Bronchial epithelial cell (primary cell): ENCODE measurements around the gene UROS. TPM values are rescaled to one million over a fixed set of nuclear protein-coding genes. Genes with fewer than 3 reads are reported as not detected.

Experiments used
- DNase-seq: peaks from one replicate; pipeline ENCODE4 v3.0.0-alpha.2; 2010; ENCODE audit warnings: low read depth
- FAIRE-seq: peaks from 2 replicates; lab custom pipeline; 2011; peaks lifted over from hg19 to GRCh38; lab: Jason Lieb, UNC
- H3K27me3 ChIP-seq: 2 replicates; pipeline ENCODE4 v1.5.1; 2011; ENCODE audit warnings: low read length; ENCODE audit not compliant: control insufficient read depth, insufficient read depth
- H3K36me3 ChIP-seq: 2 replicates; pipeline ENCODE4 v1.5.1; 2011; ENCODE audit warnings: low read length; ENCODE audit not compliant: control insufficient read depth, insufficient read depth
- H3K4me3 ChIP-seq: 2 replicates; pipeline ENCODE4 v1.5.1; 2011; ENCODE audit warnings: mild to moderate bottlenecking, low read depth, low read length, control low read depth
- total RNA-seq: library from RNA; depleted of rRNA; stranded (reverse); fragments of >200 nt; gene quantifications from 2 replicates; pipeline ENCODE4 v1.2.1, GENCODE V29; 2014
- TF ChIP-seq, protein P1 (sequence below): IDR thresholded peaks from 2 replicates; pipeline ENCODE4 v1.5.1; 2011; ENCODE audit warnings: mild to moderate bottlenecking, moderate library complexity, low read length, control low read depth, inconsistent platforms; ENCODE audit not compliant: insufficient read depth, severe bottlenecking

UROS gene
- total RNA-seq, 1 donor from 2014 or later = 17.4 TPM

DNA sequence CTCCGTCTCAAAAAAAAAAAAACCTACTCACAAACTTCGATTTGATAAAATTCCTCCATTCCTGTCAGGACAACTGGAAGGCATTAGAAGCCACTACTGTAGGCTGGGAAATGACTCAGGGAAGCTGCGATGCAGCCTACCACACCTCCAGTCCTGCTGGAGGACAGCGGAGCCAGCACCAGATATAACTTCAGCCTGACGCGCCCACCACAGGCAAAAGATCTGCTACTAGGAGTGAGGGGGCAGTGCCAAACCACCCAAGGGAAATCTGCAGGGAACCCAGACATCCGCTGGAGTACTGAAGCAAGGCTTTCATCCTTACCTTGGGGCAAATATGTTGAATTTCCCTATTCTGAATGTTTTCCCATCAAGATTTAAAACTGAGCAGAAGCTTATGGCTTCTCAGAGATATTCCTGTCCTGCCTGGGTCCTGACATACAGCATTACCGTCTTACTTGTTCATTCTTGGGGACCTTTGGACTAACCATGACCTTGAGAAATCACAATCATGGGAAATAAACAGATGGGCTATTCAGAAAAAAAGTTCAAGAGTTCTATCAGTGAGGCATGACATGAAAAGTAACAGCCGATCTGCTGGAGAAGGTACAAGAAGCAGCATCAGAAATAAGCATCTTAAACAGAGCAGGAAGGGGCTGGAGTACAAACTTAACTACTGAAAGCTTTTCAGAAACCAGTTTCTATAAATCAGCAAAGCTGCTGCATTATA is 20.7 kb upstream of the UROS start:
- H3K4me3 ChIP-seq = no peak overlapping the region
- no peak for DNase-seq
- TF ChIP-seq, protein P1, sequence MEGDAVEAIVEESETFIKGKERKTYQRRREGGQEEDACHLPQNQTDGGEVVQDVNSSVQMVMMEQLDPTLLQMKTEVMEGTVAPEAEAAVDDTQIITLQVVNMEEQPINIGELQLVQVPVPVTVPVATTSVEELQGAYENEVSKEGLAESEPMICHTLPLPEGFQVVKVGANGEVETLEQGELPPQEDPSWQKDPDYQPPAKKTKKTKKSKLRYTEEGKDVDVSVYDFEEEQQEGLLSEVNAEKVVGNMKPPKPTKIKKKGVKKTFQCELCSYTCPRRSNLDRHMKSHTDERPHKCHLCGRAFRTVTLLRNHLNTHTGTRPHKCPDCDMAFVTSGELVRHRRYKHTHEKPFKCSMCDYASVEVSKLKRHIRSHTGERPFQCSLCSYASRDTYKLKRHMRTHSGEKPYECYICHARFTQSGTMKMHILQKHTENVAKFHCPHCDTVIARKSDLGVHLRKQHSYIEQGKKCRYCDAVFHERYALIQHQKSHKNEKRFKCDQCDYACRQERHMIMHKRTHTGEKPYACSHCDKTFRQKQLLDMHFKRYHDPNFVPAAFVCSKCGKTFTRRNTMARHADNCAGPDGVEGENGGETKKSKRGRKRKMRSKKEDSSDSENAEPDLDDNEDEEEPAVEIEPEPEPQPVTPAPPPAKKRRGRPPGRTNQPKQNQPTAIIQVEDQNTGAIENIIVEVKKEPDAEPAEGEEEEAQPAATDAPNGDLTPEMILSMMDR = no peak
- FAIRE-seq = no peak
- no peaks in the 10 kb centered on the region for H3K27me3 ChIP-seq
- peaks cover 16% of the 10 kb centered on the region for H3K36me3 ChIP-seq

DNA sequence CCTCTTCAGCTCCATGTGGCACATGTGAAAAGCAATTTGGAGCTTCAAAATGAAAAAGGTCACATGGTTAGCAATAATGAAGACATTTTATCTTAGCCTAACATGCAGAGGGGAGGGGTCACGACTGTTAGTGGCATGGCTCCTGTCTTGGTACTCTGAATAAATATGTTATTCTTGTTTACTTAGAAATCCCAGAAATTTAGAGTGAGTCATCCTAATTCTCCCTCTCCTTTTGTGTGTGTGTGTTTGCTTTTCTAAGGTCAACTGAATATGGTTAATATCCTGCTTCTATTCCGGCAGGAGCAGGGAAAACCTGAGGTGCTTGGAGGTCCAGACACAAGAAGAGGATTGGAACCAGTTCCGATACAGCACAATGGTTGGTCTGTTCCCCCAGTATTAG is 17.9 kb upstream of the UROS start:
- TF ChIP-seq, protein P1 = no peak
- Histone ChIP-seq H3K4me3 (no peak overlapping the region), H3K36me3 (peaks cover 15% of the 10 kb centered on the region), H3K27me3 (no peaks in the 10 kb centered on the region)
- DNase-seq = peak; percentile 58
- no peak for FAIRE-seq

DNA sequence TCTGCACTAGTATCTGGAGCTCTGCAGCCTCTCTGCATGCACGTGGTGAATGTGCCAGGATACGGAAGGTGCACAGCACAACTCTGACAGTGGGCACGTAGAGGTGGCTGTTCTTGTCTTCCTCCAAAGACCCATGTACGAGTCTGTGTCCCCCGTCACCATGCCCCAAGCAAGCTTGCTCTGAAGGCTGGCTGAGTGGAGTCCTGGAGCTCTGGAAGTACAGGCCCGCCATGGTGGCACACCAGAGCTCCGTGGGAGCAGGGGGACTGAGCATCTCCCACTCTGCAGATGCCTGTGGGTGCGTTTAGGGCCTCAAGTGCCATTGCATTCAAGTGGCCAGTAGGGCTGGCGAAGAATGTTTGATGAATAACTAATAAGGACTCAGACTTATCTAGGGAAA is 17.3 kb upstream of the UROS start:
- peaks cover 15% of the 10 kb centered on the region for H3K36me3 ChIP-seq
- no peak for FAIRE-seq
- DNase-seq = no peak
- no peak overlapping the region for H3K4me3 ChIP-seq
- H3K27me3 ChIP-seq = no peaks in the 10 kb centered on the region
- TF ChIP-seq, protein P1 = no peak

GRCh38 chr10:125838802-125839575 is 15.9 kb upstream of the UROS start:
- FAIRE-seq = no peak

GRCh38 chr10:125836746-125837145 is 13.7 kb upstream of the UROS start:
- Histone ChIP-seq H3K27me3 (no peaks in the 10 kb centered on the region), H3K36me3 (peaks cover 24% of the 10 kb centered on the region), H3K4me3 (no peak overlapping the region)
- TF ChIP-seq, protein P1 = no peak
- no peak for FAIRE-seq
- DNase-seq = no peak

More at GRCh38 chr10:125838802-125839575, 15.9 kb upstream of the UROS start:
- H3K4me3 ChIP-seq = no peak overlapping the region
- H3K27me3 ChIP-seq = no peaks in the 10 kb centered on the region
- TF ChIP-seq, protein P1 = no peak
- peaks cover 16% of the 10 kb centered on the region for H3K36me3 ChIP-seq
- no peak for DNase-seq
